Measurements from ENCODE around the gene CDH13.

- TF ChIP-seq, protein P1, sequence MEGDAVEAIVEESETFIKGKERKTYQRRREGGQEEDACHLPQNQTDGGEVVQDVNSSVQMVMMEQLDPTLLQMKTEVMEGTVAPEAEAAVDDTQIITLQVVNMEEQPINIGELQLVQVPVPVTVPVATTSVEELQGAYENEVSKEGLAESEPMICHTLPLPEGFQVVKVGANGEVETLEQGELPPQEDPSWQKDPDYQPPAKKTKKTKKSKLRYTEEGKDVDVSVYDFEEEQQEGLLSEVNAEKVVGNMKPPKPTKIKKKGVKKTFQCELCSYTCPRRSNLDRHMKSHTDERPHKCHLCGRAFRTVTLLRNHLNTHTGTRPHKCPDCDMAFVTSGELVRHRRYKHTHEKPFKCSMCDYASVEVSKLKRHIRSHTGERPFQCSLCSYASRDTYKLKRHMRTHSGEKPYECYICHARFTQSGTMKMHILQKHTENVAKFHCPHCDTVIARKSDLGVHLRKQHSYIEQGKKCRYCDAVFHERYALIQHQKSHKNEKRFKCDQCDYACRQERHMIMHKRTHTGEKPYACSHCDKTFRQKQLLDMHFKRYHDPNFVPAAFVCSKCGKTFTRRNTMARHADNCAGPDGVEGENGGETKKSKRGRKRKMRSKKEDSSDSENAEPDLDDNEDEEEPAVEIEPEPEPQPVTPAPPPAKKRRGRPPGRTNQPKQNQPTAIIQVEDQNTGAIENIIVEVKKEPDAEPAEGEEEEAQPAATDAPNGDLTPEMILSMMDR (IDR thresholded peaks at IDR 0.05) = no peak
- TF ChIP-seq POLR2A (IDR thresholded peaks at IDR 0.05) = no peak
These were observed 256.4 kb downstream of the CDH13 start for GRCh38 chr16:82882982-82883835.

All from body of pancreas (tissue), 4 donors.